ENCODE measurements around the gene LRCH4.
"Not testable (repeated sequence)": the region's sequence is repeated elsewhere in the genome, so short reads cannot be mapped to it uniquely, and the experiment has no call there.

LRCH4 gene

GRCh38 chr7:100567031-100567730, 18.7 kb downstream of the LRCH4 start:
- DNase-seq: no peak

DNA sequence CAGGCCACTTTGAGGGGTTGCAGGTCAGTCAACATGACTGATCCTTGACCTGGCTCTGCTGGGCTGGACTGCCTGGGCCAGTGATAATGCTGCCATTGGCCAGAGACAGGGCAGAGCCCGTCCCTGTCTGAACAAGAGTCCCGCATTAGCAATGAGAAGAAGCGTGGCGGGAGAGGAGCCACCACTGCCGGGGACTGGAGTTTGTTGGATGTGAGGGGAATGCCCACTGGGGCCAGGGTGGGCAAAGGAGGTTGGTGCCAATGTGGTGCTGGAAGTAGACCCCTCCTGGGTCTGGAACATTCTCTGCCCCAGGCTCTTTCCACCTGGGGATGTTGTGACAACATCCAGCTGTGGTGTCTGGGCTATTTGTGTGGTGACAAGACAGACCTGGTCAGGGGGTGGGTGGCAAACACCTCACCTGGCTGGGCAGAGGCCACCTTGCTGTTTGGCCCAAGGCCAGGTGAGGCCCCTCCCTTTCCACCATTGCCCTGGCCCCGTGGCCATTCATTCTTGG, 19.9 kb downstream of the LRCH4 start:
- DNase-seq: no peak

DNA sequence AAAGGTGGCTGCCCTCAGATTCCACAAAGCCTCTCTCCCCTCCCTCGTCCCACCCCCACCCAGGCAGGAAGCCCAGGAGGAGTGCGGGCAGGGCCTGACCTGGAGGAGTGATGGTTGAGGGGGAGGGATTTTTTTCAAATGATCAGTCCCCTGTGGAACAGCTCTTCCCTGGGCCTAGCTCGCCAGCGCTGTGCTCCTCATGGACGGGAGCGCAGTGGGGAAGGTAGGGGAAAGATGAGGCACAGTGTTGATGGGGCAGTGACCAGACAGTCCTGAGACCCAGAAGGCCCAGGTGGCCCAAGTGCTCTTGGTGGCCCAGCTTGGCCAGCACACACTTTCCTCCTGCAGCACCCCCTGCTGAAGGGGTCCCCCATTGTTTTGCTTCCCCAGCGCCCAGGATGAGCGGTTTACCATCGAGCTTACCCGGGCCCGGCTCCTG, 20.8 kb downstream of the LRCH4 start:
- no peak for DNase-seq

GRCh38 chr7:100564405-100564804, 21.5 kb downstream of the LRCH4 start:
- DNase-seq: not testable (repeated sequence)

DNA sequence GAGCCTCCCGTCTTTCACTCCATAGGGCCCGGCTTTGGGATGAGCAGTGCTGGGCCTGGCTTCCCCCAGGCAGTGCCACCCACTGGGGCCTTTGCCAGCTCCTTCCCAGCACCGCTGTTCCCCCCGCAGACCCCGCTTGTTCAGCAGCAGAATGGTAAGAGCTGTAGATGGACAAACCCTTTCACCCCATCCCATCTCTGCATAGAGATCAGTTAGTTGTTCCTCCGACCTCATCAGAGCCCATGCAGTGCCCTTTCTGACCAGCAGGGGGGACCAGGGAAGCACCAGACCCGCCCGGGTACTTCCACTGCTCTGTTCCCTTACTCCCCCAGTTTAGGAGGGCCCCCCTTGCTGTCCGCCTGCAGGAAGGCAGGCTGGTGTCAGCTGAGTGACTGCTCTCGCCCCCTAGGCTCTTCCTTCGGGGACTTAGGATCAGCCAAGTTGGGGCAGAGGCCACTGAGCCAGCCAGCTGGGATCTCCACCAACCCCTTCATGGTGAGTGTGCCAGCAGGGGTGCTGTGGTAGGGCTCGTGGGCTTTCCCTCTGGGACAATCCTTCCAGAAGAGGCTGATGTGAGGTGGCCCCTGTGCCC, 22.0 kb downstream of the LRCH4 start:
- peak; percentile 55 to 80 (median 68) for DNase-seq

DNA sequence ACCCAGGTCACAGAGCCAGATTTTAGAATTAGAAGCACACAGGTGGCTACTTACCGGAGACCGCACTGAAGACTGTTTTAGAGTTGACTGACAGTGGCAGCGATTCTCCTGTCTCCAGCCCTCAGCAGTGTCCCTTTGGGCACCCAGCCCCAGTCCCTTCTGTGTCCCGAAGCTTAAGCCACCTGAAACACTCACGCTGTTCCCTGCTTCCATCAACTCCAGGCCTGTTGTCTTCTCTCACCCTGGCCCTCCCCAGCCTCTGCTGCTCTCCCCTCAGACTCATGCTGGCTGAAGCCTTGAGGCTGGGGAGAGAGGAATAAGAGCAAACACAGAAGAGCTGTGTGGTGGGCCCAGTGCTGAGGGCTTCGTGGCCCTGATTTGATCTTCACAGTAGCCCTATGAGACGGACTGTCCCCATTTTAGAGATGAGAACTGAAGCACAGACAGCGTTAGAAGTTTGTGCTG, 22.8 kb downstream of the LRCH4 start:
- no peak for DNase-seq

DNA sequence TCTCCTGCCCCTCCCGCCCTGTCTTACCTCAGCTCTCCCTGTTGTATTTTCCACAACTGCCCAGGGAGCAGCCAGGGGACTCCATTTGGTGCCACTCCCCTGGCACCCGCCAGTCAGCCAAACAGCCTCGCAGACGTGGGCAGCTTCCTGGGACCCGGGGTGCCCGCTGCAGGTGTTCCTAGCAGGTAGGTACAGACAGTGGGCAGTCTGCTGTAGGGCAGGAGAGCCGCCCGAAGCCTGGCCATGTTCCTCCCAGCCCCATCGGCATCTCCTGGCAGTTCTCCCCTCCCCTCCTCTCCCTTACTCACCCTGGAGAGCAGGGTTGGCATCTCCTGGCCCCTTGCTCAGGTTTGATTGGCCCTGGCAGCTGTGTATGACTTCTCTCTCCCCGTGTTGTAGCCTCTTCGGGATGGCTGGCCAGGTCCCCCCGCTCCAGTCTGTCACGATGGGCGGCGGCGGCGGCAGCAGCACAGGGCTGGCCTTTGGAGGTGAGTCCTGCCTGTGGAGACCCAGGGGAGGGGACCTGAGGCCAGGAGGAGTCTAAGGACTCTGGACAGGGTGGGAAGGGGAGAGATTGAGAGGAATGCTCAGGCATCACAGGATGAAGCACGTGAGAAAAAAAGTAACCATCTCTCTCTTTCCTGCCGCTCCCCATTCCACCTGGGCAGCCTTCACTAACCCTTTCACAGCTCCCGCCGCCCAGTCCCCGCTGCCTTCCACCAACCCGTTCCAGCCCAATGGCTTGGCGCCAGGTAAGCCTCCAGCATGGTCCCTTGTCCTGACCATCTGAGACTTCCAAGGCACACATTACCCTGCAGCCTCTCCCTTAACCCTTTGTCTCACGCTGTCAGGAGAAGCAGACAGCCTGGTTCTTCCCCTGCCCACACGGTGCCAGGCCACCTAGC, 23.5 kb downstream of the LRCH4 start:
- no peak for DNase-seq

DNA sequence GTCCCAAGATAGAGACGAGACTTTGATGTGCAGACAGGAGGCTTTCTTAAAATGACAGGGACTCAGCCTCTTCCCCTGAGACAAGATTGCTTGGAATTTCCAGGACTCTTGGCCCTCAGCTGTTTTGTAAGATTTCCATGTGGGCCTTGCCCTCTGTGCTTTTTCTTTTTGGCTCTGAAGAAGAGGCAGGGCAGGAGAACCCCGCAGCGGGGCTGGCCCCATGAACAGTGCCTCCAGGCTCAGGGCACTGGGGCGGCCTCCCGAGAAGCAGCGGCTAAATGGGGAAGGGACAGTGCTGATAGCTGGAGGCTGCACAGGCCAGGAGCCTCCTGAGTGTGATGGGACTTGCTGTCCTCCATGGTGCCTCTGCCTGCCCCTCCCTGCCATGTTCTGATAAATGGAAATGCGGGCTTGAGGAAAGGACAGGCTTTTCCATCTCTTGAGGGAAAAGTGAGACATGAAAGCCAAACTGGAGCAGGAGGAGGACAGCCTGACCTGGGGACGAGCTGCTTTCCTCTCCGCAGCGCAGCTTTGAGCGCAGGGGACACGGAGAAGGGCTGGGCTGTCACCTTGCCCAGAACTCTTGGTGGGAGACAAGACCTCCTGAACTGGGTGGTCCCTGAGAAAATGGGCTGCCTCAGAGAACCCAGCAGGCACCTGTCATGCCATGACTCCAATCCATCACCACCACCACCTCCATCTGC, 24.3 kb downstream of the LRCH4 start:
- DNase-seq: no peak

DNA sequence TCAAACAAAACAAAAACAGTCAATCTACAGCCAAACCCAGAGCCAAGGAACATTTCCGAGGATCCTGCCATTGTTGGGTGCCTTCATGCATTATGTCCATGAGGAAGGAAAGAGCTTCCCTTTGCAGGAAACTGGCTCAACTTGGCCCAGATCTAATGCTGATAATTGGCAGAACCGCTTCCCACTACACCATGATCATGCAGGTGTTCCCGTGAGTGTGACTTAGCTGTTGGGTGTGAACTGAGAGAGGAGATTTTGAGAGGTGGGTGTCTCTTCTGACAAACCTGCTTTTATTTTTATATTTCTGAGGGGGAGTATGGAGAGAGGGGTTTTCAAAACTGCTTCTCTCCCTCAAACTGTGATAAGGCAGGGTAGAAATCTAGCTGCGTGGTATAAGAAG, 26.8 kb downstream of the LRCH4 start:
- no peak for DNase-seq

DNA sequence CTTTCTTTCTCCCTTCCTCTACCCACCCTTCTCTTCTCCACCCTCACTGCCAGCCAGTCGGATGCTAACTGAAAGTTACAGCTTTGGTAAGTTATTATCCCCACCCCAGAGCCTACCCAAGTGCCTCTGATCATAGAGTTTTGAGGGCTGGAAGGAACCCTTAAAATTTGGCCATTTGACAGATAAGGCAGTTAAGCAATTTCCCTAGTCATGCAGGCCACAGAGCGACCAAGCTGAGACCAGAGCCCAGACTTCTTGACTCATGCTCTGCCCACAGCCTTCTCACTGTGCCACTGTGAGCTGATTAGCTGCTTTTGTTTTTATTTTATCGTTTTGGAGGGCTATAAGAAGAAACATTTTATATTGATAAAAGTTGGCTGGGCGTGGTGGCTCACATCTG, 29.4 kb downstream of the LRCH4 start:
- DNase-seq: no peak

- no peak for DNase-seq
Measured at GRCh38 chr7:100555701-100556100, 30.2 kb downstream of the LRCH4 start.

GRCh38 chr7:100553032-100553431, 32.9 kb downstream of the LRCH4 start:
- DNase-seq: no peak

DNA sequence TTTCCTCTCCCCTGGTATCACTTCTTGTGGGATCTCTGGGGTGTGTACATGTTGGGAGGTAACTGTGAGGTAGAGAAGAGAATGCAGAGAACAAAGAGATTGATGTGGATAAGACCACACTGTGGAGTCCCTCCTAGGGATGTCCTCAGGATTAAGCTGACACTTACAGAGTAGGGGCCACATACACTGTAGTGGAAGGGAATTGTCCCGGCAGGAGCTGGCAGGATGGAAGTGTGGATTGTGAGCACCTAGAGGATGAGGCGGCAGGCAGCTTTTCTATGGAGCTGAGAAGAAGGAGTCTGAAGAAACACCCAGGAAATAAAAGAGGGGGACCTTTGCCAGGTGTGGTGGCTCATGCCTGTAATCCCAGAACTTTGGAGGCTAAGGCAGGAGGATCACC, 33.4 kb downstream of the LRCH4 start:
- DNase-seq: no peak

GRCh38 chr7:100548446-100548845, 37.5 kb downstream of the LRCH4 start:
- not testable (repeated sequence) for DNase-seq

GRCh38 chr7:100547872-100548271, 38.1 kb downstream of the LRCH4 start:
- DNase-seq: no peak

DNA sequence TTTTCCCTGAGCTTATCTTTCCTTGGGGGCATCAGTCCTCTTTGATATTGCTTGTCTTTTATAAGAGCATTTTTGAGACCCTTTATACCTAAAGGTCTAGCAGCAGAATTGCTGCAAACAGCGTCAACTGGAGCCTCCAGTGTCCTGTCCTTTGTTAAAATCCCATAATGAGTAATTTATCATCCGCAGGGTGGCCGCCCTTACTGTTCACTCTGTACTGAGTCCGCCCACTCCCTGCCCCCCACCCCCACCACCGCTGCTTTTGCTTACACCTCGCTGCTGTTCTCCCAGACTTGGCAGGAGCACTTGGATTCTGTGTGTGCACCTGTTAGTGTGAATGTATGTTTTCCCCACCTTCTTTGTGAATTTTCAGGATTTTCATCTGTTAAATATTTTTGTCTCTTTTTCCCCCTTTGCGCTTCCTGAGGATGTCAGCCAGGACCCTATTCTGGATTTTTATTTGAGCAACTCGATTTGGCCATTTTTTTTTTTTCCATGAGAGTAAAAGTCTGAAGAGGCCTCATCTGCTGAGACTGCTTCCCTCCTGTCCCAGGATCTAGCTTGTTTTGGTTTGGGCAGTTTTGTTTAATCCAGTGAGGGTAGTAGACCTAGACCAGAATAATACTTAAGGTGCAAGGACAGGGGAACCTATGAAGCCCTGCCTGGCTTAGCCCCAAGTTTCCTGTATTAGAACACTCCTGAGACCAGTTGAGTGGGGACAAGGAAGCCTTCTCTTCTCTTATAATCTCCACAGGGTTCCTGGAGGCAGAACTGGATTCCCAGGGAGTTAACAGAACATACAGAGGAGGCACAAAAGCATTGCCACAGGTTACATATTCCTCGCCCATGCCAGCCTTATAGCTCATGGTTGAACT, 38.8 kb downstream of the LRCH4 start:
- no peak for DNase-seq

GRCh38 chr7:100546129-100546925, 39.6 kb downstream of the LRCH4 start:
- peak in 1 of 5 donors; percentile 65 for DNase-seq

DNA sequence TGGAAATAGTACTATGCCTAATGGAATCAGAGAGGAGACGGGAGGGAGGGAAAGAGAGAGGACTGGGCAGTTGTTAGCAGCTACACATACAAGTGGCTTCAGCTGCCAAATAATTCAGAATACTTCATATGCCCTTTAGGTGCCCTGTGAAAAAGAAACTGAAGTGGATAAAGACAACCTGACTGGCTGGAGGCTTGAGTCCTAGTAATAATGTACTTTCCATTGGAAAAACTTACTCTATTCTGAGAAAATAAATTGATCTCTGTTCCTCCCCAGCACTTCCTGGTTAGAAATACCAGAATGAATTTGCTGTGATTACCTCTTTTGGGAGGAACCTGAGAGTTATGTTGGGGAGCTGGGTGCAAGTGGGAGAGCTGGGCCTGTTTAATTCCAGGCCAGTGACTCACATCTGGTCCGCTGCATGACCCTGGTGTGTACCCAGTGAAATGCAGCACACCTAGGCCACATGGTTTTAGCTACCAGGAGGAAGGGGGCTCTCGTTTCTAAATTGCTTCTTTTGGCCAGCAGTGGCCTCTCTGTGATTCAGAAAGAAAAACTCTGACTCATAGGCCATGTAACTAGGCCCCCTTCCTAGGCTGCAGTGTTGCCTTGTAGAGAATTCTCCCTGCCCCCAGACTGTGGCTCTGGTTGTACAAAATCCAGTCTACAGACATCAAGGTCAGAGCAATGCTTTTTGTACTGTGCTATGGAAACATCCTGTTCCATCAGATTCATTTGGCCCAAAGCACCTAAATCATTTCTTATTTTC, 40.4 kb downstream of the LRCH4 start:
- DNase-seq: peak in 2 of 5 donors; percentile 22 to 79

DNA sequence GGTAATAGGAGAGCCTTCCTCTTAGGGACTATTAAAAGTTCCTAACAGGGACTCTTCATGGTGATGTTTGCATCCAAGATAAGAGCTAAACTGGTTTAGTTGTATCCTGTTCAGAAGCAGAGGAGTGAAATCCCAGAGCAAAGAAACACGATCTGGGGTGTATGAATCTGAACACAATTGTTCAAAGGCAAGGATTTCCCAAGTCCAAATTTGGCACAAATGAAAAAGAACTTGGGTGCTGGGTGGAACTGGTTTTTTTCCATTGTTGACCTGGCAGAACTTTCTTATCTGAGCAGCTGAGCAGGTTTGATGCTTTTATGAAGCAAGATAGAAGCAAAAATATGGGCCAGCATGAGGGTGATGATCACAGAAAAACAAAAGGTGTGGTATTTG, 41.0 kb downstream of the LRCH4 start:
- DNase-seq: no peak

DNA sequence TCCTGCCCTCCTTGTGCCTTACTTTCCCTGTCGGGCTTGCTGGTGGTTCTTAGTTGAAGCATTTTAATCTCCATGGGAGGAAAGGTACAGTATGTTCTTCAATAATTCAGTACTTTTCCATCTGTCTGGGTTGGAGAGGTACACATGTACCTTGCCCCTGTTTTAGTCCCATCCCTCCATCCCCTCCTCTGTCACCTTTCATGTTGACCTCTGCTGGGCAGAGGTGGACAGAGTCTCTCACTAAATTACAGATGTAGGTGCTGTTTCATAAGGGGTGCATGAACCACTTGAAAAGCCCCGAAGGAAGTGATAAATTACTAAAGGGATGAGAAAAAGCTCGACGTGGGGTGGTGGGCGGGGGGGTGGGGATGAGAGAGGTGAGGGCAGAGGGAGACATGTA, 41.5 kb downstream of the LRCH4 start:
- DNase-seq: no peak

All from T-helper 1 cell (primary cell).